GM12891 (cell line): Measurements from ENCODE around the gene MYO1H.
"Not testable (repeated sequence)": the region's sequence is repeated elsewhere in the genome, so short reads cannot be mapped to it uniquely, and the experiment has no call there.

Source experiments
- DNase-seq: peaks from one replicate; pipeline ENCODE4 v3.0.0; 2011; ENCODE audit warnings: low spot score; ENCODE audit not compliant: insufficient read length
- FAIRE-seq: peaks from 2 replicates; lab custom pipeline; 2011; peaks lifted over from hg19 to GRCh38; lab: Jason Lieb, UNC
- PAX5 ChIP-seq: IDR thresholded peaks from 2 replicates; pipeline ENCODE4 v1.6.1; 2011; ENCODE audit warnings: low read length, moderate library complexity, mild to moderate bottlenecking; ENCODE audit not compliant: insufficient read depth, severe bottlenecking
- POLR2A ChIP-seq: IDR thresholded peaks from 2 replicates; pipeline ENCODE4 v1.6.1; 2011; ENCODE audit warnings: low read depth, low read length, control low read depth
- POLR2AphosphoS5 ChIP-seq: IDR thresholded peaks from 2 replicates; pipeline ENCODE4 v1.6.1; 2011; ENCODE audit warnings: low read depth, low read length, control low read depth
- POU2F2 ChIP-seq: IDR thresholded peaks from 2 replicates; pipeline ENCODE4 v1.6.1; 2011; ENCODE audit warnings: low read depth, mild to moderate bottlenecking, control low read depth, low read length, moderate library complexity
- SPI1 ChIP-seq: IDR thresholded peaks from 2 replicates; pipeline ENCODE4 v1.6.1; 2011; ENCODE audit warnings: low read depth, low read length, control low read depth
- TAF1 ChIP-seq: IDR thresholded peaks from 2 replicates; pipeline ENCODE4 v1.6.1; 2011; ENCODE audit warnings: low read depth, low read length, control low read depth

The MYO1H gene

GRCh38 chr12:109432431-109432830 lies 84.7 kb downstream of the MYO1H start:
- no peak for FAIRE-seq
- no peak for DNase-seq
- no peak for TF ChIP-seq SPI1
- TF ChIP-seq POLR2A, result no peak
- TF ChIP-seq TAF1, result no peak
- TF ChIP-seq POU2F2, result no peak
- TF ChIP-seq PAX5, result no peak
- TF ChIP-seq POLR2AphosphoS5, result no peak

DNA sequence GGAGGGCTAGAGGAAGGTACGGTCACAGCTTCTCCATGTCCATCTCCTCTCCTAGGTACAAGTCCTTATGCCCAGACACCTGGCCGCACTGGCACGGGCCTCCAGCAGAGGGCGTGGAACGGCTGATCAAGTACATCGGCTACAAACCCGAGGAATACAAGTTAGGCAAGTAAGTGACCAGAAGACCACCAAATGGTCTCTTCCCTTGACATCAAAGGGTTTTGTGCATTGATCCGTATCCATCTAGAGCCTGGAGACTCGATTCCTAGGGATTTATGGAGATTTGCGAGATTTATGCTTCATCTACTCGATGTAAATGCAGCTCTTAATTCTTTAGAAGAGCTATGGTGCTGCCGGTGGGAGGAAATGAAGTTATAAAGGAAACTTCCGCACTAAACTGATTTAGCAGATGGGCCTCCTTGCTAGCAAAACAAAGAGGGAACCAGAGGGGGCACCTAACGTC lies 85.2 kb downstream of the MYO1H start:
- peak; percentile 39 for DNase-seq
- peak; percentile 80 for FAIRE-seq
- TF ChIP-seq TAF1 (no peak), POLR2AphosphoS5 (no peak), POLR2A (no peak), SPI1 (no peak), PAX5 (no peak), POU2F2 (no peak)

DNA sequence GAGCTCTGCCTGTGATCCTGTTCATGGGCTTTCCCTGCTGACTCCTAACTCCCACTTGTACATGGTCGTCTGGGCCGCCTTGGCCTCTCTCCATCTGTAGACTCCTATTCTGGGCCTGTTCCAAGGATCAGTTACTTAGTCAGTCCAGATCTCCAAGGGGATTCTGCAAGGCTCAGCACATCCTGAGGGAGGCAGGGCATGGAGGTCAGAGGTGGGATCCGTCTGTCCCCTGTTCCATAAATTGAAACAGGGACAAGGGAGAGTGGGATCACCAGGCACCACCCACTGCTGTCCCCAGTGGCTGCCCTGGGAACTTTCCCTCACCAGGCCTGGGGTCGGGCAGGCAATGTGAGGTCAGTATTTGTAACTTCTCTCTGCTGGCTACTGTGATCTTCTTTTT lies 85.9 kb downstream of the MYO1H start:
- DNase-seq (no peak), FAIRE-seq (no peak)
- TF ChIP-seq POU2F2 (no peak), TAF1 (no peak), PAX5 (no peak), SPI1 (no peak), POLR2AphosphoS5 (no peak), POLR2A (no peak)

- DNase-seq (no peak), FAIRE-seq (no peak)
- TF ChIP-seq POLR2AphosphoS5, result no peak
- no peak for TF ChIP-seq POU2F2
- no peak for TF ChIP-seq POLR2A
- no peak for TF ChIP-seq TAF1
- no peak for TF ChIP-seq SPI1
- no peak for TF ChIP-seq PAX5
Observed at GRCh38 chr12:109434582-109434981, 86.9 kb downstream of the MYO1H start.

DNA sequence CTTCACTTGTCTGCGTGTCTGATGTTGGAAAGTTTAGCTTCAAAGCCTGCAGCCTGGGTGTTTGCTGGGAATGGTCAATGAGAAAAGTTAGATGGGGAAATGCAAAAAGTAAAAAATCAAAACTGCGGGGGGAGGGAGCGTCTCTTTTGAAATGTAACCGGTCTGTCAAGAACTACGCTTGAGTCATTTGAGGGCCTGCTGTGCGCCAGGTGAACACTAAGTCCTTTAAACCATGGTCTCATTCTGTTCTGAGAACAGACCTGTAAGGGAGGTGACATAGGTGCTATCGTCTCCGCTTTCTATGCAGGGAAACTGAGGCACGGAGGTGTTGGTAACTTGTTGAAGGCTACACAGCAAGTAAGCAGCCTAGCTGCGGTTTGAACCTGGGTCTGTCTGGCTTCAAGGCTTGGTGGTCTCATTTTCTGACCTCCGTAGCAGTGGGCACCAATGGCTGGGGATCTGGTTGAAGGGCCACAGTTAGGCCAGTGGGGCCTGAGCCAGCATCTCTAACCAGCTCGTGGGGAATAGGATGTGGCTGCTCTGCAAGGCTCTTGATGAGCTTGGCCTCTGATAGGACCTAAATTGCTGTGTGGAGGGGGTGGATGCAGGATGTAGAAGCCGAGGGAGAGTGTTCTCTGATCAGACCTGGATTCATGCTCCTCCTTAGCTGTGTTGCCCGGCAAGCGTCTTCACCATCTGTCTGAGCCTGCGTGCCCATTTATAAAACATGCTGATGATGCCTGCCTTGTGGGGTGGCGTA lies 87.9 kb downstream of the MYO1H start:
- DNase-seq (no peak), FAIRE-seq (no peak)
- TF ChIP-seq POU2F2, result no peak
- no peak for TF ChIP-seq POLR2AphosphoS5
- TF ChIP-seq POLR2A, result no peak
- TF ChIP-seq SPI1, result no peak
- TF ChIP-seq TAF1, result no peak
- TF ChIP-seq PAX5, result no peak

GRCh38 chr12:109436188-109436560 lies 88.5 kb downstream of the MYO1H start:
- FAIRE-seq, result no peak
- TF ChIP-seq POU2F2, result no peak

DNA sequence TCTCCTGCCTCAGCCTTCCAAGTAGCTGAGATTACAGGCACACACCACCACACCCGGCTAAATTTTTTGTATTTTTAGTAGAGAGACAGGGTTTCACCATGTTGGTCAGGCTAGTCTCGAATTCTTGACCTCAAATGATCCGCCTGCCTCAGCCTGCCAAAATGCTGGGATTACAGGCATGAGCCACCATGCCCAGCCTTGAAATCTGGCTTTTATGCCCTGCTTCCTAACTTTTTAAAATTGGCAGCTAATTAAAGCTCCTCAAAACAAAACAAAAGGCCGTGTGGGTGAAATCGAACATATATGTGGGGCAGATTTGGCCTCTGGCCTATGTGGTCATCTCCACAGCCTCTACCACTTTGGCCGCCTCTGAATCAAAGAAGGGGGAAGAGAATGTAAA lies 91.5 kb downstream of the MYO1H start:
- TF ChIP-seq SPI1, result no peak
- no peak for TF ChIP-seq POU2F2
- TF ChIP-seq TAF1, result no peak
- no peak for TF ChIP-seq POLR2A
- TF ChIP-seq POLR2AphosphoS5, result no peak
- TF ChIP-seq PAX5, result no peak
- DNase-seq (no peak), FAIRE-seq (no peak)

More at GRCh38 chr12:109436188-109436560, 88.5 kb downstream of the MYO1H start:
- no peak for DNase-seq

- DNase-seq, FAIRE-seq: not testable (repeated sequence)
Observed at GRCh38 chr12:109439951-109440350, 92.3 kb downstream of the MYO1H start.

GRCh38 chr12:109440851-109441490 lies 93.3 kb downstream of the MYO1H start:
- FAIRE-seq (no peak), DNase-seq (no peak)
- TF ChIP-seq TAF1 (no peak), SPI1 (no peak), POLR2AphosphoS5 (no peak), PAX5 (no peak), POLR2A (no peak), POU2F2 (no peak)

- TF ChIP-seq SPI1 (no peak), TAF1 (no peak), PAX5 (no peak), POLR2AphosphoS5 (no peak)
- FAIRE-seq, result no peak
- no peak for DNase-seq
Observed at GRCh38 chr12:109443794-109444193, 96.1 kb downstream of the MYO1H start.

DNA sequence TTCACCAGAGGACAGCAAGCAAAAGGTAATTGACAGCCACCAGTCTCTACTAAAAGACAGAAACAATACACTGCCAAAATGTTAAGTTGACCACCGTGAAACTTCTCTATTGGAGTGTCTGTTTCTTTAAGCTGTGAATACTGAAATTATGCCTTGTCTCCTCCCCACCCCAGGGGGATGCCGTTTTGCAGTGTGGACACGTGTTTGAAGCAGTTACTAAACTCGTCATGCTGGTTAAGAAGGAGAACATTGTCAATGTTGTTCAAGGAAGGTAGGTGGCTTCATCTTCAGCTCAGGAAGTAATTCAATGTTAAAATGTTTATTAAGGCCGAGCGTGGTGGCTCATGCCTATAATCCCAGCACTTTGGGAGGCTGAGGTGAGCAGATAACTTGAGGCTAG lies 96.6 kb downstream of the MYO1H start:
- no peak for DNase-seq
- peak; percentile 20 for FAIRE-seq
- TF ChIP-seq POLR2AphosphoS5, result no peak
- no peak for TF ChIP-seq PAX5
- no peak for TF ChIP-seq TAF1
- no peak for TF ChIP-seq SPI1
- no peak for TF ChIP-seq POLR2A
- TF ChIP-seq POU2F2, result no peak
